GM12864 (cell line): ENCODE results near the gene RNF180.

Experiments used
- DNase-seq: peaks from one replicate; pipeline ENCODE4 v3.0.0-alpha.2; 2011; ENCODE audit warnings: low read depth
- H3K4me3 ChIP-seq: 2 replicates; pipeline ENCODE4 v1.5.1; 2011; ENCODE audit warnings: mild to moderate bottlenecking, low read depth, low read length, control low read depth
- CTCF ChIP-seq: IDR thresholded peaks from 2 replicates; pipeline ENCODE4 v1.5.1; 2011; ENCODE audit warnings: low read depth, mild to moderate bottlenecking, moderate library complexity, low read length, control low read depth, inconsistent platforms; ENCODE audit errors: missing control alignments

Gene RNF180

GRCh38 chr5:64323591-64323990 is 157.9 kb downstream of the RNF180 start:
- TF ChIP-seq CTCF = no peak
- no peak overlapping the region for H3K4me3 ChIP-seq
- DNase-seq = no peak

GRCh38 chr5:64330728-64331231 is 165.1 kb downstream of the RNF180 start:
- H3K4me3 ChIP-seq = no peak overlapping the region
- TF ChIP-seq CTCF = no peak
- no peak for DNase-seq

- TF ChIP-seq CTCF = no peak
- DNase-seq = no peak
- no peak overlapping the region for H3K4me3 ChIP-seq
These were observed 166.1 kb downstream of the RNF180 start for GRCh38 chr5:64331597-64332277.

- no peak overlapping the region for H3K4me3 ChIP-seq
- no peak for TF ChIP-seq CTCF
- no peak for DNase-seq
These were observed 168.2 kb downstream of the RNF180 start for GRCh38 chr5:64333886-64334285.

GRCh38 chr5:64339769-64340168 is 174.1 kb downstream of the RNF180 start:
- no peak overlapping the region for H3K4me3 ChIP-seq
- no peak for DNase-seq
- no peak for TF ChIP-seq CTCF

- no peak for DNase-seq
- TF ChIP-seq CTCF = no peak
- H3K4me3 ChIP-seq = no peak overlapping the region
These were observed 174.7 kb downstream of the RNF180 start for GRCh38 chr5:64340293-64340692.

GRCh38 chr5:64341340-64341739 is 175.7 kb downstream of the RNF180 start:
- no peak for DNase-seq
- no peak overlapping the region for H3K4me3 ChIP-seq
- no peak for TF ChIP-seq CTCF
